ENCODE results near the gene CYTIP. TPM values are rescaled to one million over a fixed set of nuclear protein-coding genes. Genes with fewer than 3 reads are reported as not detected.
A peak's percentile ranks its signal among the peaks of the same experiment; 100 is the strongest.

Gene CYTIP
- total RNA-seq, 2 experiments from 2014 or later: 233 to 238 TPM

DNA sequence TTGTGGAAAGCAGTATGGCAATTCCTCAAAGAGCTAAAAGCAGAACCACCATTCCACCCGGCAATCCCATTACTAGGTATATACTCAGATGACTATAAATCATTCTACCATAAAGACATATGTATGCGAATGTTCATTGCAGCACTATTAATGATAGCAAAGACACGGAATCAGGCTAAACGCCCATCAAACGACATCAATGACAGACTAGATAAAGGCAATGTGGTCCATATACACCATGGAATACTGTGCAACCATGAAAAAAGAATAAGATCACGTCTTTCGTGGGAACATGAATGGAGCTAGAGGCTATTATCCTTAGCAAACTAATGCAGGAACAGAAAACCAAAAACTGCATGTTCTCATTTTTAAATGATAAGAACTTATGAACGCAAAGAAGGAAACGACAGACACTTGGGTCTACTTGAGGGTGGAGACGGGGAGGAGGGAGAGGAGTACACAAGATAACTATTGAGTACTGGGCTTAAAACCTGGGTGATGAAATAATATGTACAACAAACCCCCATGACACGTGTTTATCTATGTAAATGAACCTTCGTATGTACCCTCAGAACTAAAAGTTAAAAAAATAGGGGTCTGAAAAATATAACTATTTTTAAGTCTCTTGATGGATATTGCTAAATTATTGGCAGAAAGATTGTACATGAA lies 32.0 kb upstream of the CYTIP start:
- Mint-ChIP-seq H3K9me3 (no peaks in the 10 kb centered on the region), H3K4me1 (peaks cover 82% of the 10 kb centered on the region), H3K4me3 (peak overlapping the region; percentile 41), H3K36me3 (peaks cover 9% of the 10 kb centered on the region), H3K27ac (peak overlapping the region; percentile 51), H3K27me3 (no peaks in the 10 kb centered on the region)
- DNase-seq (no peak), ATAC-seq (ENCODE audit: low read depth) (no peak)
- POLR2A ChIA-PET: interaction anchor here (1.5 to 2.1 kb wide), 3 partner anchors 32 to 36 kb away, joined by 4 to 7 read pairs (median 5); partner anchors contain the start of gene CYTIP

DNA sequence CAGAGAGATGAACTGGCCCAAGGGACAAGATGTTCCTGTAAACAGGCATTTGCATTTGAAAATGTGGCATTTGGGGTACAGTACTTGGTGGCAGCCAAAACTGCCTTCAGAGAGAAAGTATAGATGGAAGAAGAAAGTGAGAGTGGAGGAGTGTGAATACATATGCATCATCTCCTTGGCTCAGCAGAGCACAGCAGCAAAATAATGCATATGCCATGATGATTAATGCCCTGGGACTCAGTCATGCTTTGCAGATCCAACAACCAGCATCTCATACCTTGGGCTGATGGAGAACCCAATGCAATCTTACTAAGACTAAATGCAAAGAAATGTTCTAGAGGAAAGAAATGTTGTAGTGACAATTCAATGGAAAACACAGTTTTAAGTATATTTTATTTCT lies 29.7 kb upstream of the CYTIP start:
- Mint-ChIP-seq H3K4me1 (peaks cover 81% of the 10 kb centered on the region), H3K4me3 (peak overlapping the region; percentile 53), H3K27me3 (no peaks in the 10 kb centered on the region), H3K27ac (peak overlapping the region; percentile 81), H3K9me3 (no peaks in the 10 kb centered on the region), H3K36me3 (peaks cover 4% of the 10 kb centered on the region)
- ATAC-seq (ENCODE audit: low read depth) (no peak), DNase-seq (no peak)
- POLR2A ChIA-PET: interaction anchor here (0.7 to 2.3 kb wide), 6 partner anchors 9 to 36 kb away, joined by 3 to 20 read pairs (median 5); partner anchors contain the start of gene CYTIP

DNA sequence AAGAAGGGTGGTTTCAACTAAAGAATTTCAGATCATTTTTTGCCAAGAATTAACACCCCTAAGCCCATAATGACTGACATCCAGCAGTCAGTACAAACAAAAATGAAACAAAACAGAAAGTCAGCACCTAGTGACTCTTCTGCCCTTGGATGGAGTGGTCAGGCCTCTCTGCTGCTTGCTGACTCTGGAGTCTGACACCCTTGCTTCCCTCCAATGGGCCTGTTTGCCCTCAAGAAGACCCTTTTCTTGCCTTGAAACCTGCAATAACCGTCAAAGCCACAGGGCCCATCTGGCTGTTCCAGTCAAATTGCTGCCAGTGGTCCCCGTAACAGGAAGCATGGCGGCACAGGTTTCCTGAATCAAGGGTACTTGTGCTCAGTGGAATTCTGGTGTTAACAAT lies 27.2 kb upstream of the CYTIP start:
- H3K27ac Mint-ChIP-seq: peak overlapping the region; percentile 85
- H3K36me3 Mint-ChIP-seq: peaks cover 8% of the 10 kb centered on the region
- ATAC-seq (ENCODE audit: low read depth) (peak; percentile 38), DNase-seq (peak; percentile 42)
- POLR2A ChIA-PET: interaction anchor here (2.2 to 16.9 kb wide), 3 partner anchors 9 to 32 kb away, joined by 9 to 299 read pairs (median 34); partner anchors contain the start of gene CYTIP
- no peaks in the 10 kb centered on the region for H3K27me3 Mint-ChIP-seq
- peak overlapping the region; percentile 62 for H3K4me3 Mint-ChIP-seq
- peaks cover 87% of the 10 kb centered on the region for H3K4me1 Mint-ChIP-seq
- no peaks in the 10 kb centered on the region for H3K9me3 Mint-ChIP-seq

DNA sequence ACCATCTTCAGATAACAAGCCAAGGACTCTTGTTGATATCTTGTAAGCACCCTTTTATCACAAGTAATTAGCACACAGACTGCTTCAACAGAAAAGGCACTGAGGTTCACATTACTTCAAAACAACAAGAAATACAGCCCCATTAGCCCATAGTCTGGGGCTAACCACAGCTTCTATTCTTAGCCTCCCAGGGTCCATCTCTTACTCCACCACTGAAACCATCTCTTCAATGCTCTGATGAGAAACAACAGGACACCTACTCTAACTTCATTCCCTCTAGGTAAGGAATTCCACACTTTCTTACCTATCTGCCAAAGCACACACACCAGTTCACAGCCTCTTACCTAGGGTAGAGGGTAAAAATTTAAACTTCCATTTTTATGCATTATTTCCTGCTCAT lies 26.4 kb upstream of the CYTIP start:
- peak overlapping the region; percentile 97 for H3K27ac Mint-ChIP-seq
- DNase-seq (no peak), ATAC-seq (ENCODE audit: low read depth) (no peak)
- H3K27me3 Mint-ChIP-seq: no peaks in the 10 kb centered on the region
- peaks cover 1% of the 10 kb centered on the region for H3K9me3 Mint-ChIP-seq
- H3K4me3 Mint-ChIP-seq: peak overlapping the region; percentile 78
- H3K36me3 Mint-ChIP-seq: peaks cover 12% of the 10 kb centered on the region
- H3K4me1 Mint-ChIP-seq: peaks cover 86% of the 10 kb centered on the region
- POLR2A ChIA-PET: interaction anchor here (0.8 to 16.9 kb wide), 7 partner anchors 10 to 55 kb away, joined by 4 to 299 read pairs (median 9); partner anchors contain the start of gene CYTIP

DNA sequence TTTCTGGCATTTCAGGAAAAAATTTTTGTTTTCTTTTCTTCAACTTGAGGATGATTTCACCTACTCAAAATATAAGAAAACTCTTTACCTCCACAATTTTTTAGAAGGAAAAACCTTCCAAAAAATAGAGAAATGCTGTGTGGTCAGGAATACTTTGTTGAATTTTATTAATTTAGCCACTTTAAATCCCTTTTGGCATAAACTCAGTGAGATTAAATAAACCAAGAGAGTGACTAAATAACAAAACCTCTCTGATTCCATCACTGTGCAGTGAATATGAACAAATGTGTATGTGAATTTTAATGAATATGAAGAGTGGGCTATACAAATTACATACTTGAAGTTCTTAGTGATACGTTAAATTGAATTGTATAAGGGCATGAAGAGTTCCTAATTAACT lies 25.8 kb upstream of the CYTIP start:
- peak overlapping the region; percentile 97 for H3K27ac Mint-ChIP-seq
- H3K4me3 Mint-ChIP-seq: peak overlapping the region; percentile 78
- ATAC-seq (ENCODE audit: low read depth) (no peak), DNase-seq (no peak)
- POLR2A ChIA-PET: interaction anchor here (1.2 to 16.9 kb wide), 10 partner anchors 8 to 54 kb away, joined by 3 to 299 read pairs (median 6); partner anchors contain the start of gene CYTIP
- H3K4me1 Mint-ChIP-seq: peaks cover 87% of the 10 kb centered on the region
- H3K9me3 Mint-ChIP-seq: peaks cover 1% of the 10 kb centered on the region
- peaks cover 12% of the 10 kb centered on the region for H3K36me3 Mint-ChIP-seq
- H3K27me3 Mint-ChIP-seq: no peaks in the 10 kb centered on the region

DNA sequence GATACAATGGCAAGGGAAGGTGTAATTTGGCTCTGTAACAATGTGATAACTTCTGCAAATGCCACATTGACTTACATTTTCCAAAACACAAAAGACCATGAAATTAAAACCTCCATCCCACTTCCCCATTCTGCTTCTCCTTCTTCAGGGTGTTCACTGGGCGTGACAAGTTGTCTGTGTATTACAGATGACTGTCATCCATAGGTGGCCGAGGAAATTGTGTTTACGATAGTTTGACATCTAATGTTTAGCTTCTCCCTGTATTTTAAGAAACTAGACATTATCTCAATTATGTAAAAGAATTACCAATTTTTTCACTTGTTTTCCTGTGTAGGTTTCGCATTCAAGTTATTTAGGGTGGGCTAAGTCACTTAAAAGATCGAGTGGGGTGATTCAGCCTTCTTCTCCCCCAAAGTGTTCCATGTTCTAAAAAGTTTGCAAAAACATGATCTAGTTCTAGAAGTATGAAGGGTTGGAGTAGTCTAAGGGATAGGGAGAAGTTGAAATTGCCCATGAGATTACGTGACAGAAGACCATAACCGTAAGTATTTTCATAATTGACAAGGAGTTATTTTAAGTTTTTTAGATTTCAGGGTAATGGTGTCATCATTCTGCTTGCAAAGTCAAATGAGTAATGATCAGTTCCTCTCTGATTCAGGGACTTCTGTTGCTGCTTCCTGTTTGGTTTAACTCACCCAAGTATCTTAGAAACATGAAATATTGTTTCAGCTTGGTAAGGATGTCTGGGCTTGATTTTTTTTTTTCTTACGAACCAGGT lies 25.2 kb upstream of the CYTIP start:
- Mint-ChIP-seq H3K4me1 (peaks cover 89% of the 10 kb centered on the region), H3K9me3 (peaks cover 1% of the 10 kb centered on the region), H3K27me3 (no peaks in the 10 kb centered on the region), H3K4me3 (peak overlapping the region; percentile 78), H3K36me3 (peaks cover 12% of the 10 kb centered on the region), H3K27ac (peak overlapping the region; percentile 97)
- ATAC-seq (ENCODE audit: low read depth) (peak; percentile 72), DNase-seq (no peak)
- POLR2A ChIA-PET: interaction anchor here (1.2 to 16.9 kb wide), 11 partner anchors 8 to 53 kb away, joined by 3 to 299 read pairs (median 6); partner anchors contain the start of gene CYTIP

DNA sequence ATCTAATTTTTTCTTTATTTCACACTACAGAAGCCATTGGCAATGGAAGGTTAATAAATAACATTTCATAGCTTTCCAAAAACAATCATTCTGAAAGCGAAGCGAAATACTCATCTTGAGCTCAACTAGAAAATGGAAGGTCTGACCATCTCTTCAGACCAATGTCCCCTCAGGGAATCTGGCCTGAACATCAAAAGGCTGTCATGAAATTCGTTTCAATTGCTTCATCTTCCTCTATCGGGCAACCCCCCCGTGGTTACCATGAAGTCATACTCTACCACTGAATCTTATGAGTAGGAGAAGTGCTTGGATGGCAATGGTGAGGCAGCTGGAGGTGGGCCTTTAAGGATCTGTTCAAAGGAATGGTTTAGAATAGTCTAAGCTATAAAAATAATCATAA lies 22.9 kb upstream of the CYTIP start:
- Mint-ChIP-seq H3K4me1 (peaks cover 83% of the 10 kb centered on the region), H3K36me3 (peaks cover 10% of the 10 kb centered on the region), H3K4me3 (peak overlapping the region; percentile 10), H3K27me3 (no peaks in the 10 kb centered on the region), H3K9me3 (peaks cover 1% of the 10 kb centered on the region), H3K27ac (peak overlapping the region; percentile 97)
- ATAC-seq (ENCODE audit: low read depth) (no peak), DNase-seq (no peak)
- POLR2A ChIA-PET: interaction anchor here (0.8 to 16.9 kb wide), 4 partner anchors 10 to 28 kb away, joined by 3 to 299 read pairs (median 4); partner anchors contain the start of gene CYTIP

DNA sequence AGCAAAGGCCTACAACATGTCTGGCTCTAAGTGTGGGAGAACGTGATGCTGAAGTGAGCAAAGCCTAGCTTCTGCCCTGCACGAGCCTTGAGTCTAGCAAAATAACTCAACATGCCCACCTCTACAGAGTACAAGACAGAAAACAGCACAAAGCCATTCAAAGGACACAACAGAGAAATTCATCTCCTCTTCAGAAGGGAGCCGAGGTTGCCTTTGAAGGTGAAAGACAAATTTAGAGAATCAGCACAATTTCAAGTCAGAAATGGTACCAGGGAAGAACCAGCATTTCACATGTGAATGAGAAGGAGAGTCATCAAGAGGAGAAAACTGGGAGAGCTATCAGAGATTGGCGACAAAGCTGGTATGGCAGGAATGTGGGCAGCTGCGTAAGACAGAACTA lies 21.7 kb upstream of the CYTIP start:
- Mint-ChIP-seq H3K27ac (peak overlapping the region; percentile 97), H3K4me3 (peak overlapping the region; percentile 15), H3K9me3 (peaks cover 1% of the 10 kb centered on the region), H3K36me3 (peaks cover 10% of the 10 kb centered on the region), H3K4me1 (peaks cover 84% of the 10 kb centered on the region), H3K27me3 (no peaks in the 10 kb centered on the region)
- ATAC-seq (ENCODE audit: low read depth) (no peak), DNase-seq (no peak)
- POLR2A ChIA-PET: interaction anchor here (1.3 to 16.9 kb wide), 2 partner anchors 8 to 27 kb away, joined by 7 to 299 read pairs; partner anchors contain the start of gene CYTIP

DNA sequence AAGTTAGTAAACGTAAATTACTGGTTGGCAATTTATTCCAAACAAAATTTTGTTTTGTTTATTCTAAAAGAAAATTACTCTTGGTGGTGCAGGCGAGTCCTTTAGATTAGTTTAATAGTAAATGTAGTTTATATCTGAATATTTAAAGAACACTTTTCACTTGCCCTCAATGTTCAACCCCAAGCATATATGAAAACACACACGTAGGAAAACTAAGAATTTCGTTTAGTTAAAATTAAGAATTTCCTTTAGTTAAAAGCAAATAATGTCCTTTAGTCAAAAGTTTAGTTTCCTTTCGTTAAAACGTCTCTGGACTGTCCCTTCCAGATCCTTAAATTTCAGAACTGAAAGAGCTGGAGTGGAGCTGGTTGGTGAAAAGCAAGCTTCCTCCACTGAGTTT lies 19.1 kb upstream of the CYTIP start:
- Mint-ChIP-seq H3K4me1 (peaks cover 79% of the 10 kb centered on the region), H3K27ac (peak overlapping the region; percentile 82), H3K36me3 (peaks cover 13% of the 10 kb centered on the region), H3K4me3 (peak overlapping the region; percentile 57), H3K9me3 (peaks cover 1% of the 10 kb centered on the region), H3K27me3 (no peaks in the 10 kb centered on the region)
- DNase-seq (no peak), ATAC-seq (ENCODE audit: low read depth) (no peak)
- POLR2A ChIA-PET: interaction anchor here (2.3 to 16.9 kb wide), 2 partner anchors 17 to 24 kb away, joined by 7 to 299 read pairs; partner anchors contain the start of gene CYTIP

DNA sequence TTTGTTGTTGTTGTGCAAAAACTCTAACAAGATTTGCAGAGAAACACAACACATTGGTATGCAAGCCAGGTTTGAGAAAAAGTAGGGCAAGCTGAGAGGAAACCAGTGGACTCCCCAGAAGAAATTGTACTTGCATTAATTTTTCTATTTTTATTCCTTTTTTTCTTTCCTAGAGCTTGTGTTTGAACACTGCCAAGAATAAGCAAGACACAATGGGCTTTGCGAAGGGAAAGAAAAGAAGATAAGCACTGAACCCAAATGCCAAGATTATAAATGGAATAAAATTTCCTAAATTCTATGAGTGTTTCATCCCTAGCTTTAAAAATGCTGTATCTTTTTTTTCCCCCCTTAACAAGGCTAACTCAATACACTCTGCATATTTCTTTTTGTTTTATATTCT lies 17.0 kb upstream of the CYTIP start:
- ATAC-seq (ENCODE audit: low read depth) (no peak), DNase-seq (no peak)
- Mint-ChIP-seq H3K4me1 (peaks cover 77% of the 10 kb centered on the region), H3K9me3 (peaks cover 1% of the 10 kb centered on the region), H3K27me3 (no peaks in the 10 kb centered on the region), H3K36me3 (peaks cover 17% of the 10 kb centered on the region), H3K4me3 (peak overlapping the region; percentile 38), H3K27ac (peak overlapping the region; percentile 4)
- POLR2A ChIA-PET: interaction anchor here (1.5 to 16.9 kb wide), 3 partner anchors 13 to 22 kb away, joined by 5 to 299 read pairs (median 5); partner anchors contain the start of gene CYTIP

DNA sequence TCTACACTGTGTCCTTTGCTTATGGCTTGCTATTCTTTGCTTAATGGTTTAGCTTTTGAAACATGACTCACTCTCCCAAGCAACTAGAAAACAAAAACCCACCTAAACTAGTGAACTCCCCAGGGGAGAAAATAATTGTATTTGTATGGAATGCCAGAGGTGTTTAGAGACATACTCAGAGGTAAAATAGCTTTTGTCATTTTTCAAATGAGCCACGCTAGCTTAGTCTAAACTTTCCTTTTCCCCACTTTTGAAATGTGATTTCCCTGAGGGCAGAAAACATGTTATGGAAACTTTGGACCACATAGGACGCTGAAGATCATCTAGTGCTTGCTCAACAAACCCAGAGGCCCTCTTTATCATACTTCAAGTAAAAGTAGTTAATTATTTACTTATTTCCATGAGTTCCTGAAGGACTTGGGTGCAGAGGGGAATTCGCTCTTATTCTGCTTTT lies 16.5 kb upstream of the CYTIP start:
- Mint-ChIP-seq H3K9me3 (no peaks in the 10 kb centered on the region), H3K4me1 (peaks cover 75% of the 10 kb centered on the region), H3K4me3 (peak overlapping the region; percentile 38), H3K27me3 (no peaks in the 10 kb centered on the region), H3K27ac (peak overlapping the region; percentile 4), H3K36me3 (peaks cover 13% of the 10 kb centered on the region)
- ATAC-seq (ENCODE audit: low read depth) (no peak), DNase-seq (no peak)
- POLR2A ChIA-PET: interaction anchor here (1.6 to 16.9 kb wide), 2 partner anchors 17 to 22 kb away, joined by 5 to 299 read pairs; partner anchors contain the start of gene CYTIP

DNA sequence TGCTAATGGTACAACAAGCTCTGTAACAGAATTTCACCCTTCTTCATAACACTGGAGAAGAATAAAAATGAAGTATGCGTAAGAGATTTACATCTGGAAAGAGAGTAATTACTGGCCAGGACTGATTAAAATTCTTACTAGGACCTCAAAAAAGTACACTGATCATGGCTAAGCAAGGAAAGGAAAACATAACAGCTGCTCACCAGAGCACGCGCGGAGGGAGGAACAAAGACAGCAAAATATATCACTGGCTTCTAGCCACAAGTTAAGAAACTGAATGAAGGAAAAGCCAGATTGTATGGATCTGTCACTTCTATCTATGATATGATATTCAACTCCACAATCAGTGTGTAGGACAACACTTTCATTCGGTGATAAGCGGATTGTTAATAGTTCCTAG lies 15.6 kb upstream of the CYTIP start:
- Mint-ChIP-seq H3K36me3 (peaks cover 16% of the 10 kb centered on the region), H3K27ac (peak overlapping the region; percentile 65), H3K4me1 (peaks cover 69% of the 10 kb centered on the region), H3K27me3 (no peaks in the 10 kb centered on the region), H3K9me3 (no peaks in the 10 kb centered on the region), H3K4me3 (peak overlapping the region; percentile 47)
- ATAC-seq (ENCODE audit: low read depth) (no peak), DNase-seq (no peak)
- POLR2A ChIA-PET: interaction anchor here (1.4 to 16.9 kb wide), 4 partner anchors 11 to 21 kb away, joined by 4 to 299 read pairs (median 6); partner anchors contain the start of gene CYTIP

DNA sequence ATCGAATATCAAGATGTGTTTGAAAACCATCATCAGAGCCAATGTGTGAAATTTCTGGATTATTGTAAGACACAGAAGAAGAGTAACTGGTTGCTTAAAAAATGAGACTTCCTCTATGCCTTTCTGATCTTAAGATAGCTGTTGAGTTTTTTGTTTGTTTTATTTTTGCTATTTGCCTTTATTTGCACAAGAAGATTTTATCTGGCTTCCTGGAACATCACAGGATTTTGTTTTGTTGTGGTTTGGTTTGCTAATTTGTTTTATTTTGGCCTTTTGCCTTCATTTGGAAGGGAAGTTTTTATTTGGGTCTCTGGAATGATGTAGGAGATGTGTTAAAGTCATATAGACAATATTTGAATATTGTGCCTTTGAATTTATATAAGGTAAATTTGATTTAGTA lies 3.9 kb upstream of the CYTIP start:
- ATAC-seq (ENCODE audit: low read depth): no peak
- POLR2A ChIA-PET: interaction anchor here (1.0 to 3.8 kb wide), 7 partner anchors 9 to 34 kb away, joined by 4 to 25 read pairs (median 8); no protein-coding TSS in a partner anchor
- Mint-ChIP-seq H3K4me1 (peaks cover 49% of the 10 kb centered on the region), H3K36me3 (peaks cover 8% of the 10 kb centered on the region), H3K27ac (peak overlapping the region; percentile 83), H3K27me3 (no peaks in the 10 kb centered on the region), H3K9me3 (no peaks in the 10 kb centered on the region), H3K4me3 (peak overlapping the region; percentile 73)
- no peak for DNase-seq
